Mucosa of rectum (tissue), 2 donors: ENCODE measurements around the gene MRPS15.
"Not testable (repeated sequence)": the region's sequence is repeated elsewhere in the genome, so short reads cannot be mapped to it uniquely, and the experiment has no call there.

Source experiments
- H3K27ac ChIP-seq, 2 donors: one replicate each; pipeline ENCODE4 v1.7.0; 2013; ENCODE audit warnings: inconsistent platforms in 2 of 2, low read depth in 2 of 2, low read length in 2 of 2
- H3K27me3 ChIP-seq, 2 donors: one replicate each; pipeline ENCODE4 v1.7.0; 2013; ENCODE audit warnings: low read length in 2 of 2; ENCODE audit not compliant: control insufficient read depth in 2 of 2, insufficient read depth in 2 of 2
- H3K36me3 ChIP-seq, 2 donors: one replicate each; pipeline ENCODE4 v1.7.0; 2013; ENCODE audit warnings: low read length in 2 of 2; ENCODE audit not compliant: control insufficient read depth in 2 of 2, insufficient read depth in 2 of 2
- H3K4me1 ChIP-seq, 2 donors: one replicate each; pipeline ENCODE4 v1.7.0; 2013; ENCODE audit warnings: low read length in 2 of 2, mild to moderate bottlenecking in 1 of 2; ENCODE audit not compliant: control insufficient read depth in 2 of 2, insufficient read depth in 2 of 2
- H3K4me3 ChIP-seq, 2 donors: one replicate each; pipeline ENCODE4 v1.7.0; 2013; ENCODE audit warnings: low read length in 2 of 2
- H3K9ac ChIP-seq, 2 donors: one replicate each; pipeline ENCODE4 v1.7.0; 2013; ENCODE audit warnings: low read length in 2 of 2, low read depth in 1 of 2, mild to moderate bottlenecking in 1 of 2
- H3K9me3 ChIP-seq, 2 donors: one replicate each; pipeline ENCODE4 v1.7.0; 2013; ENCODE audit warnings: low read length in 2 of 2; ENCODE audit not compliant: control insufficient read depth in 2 of 2
- donor health status: healthy.
- donor health status: Normal muscosa, but diverticular disease.

The MRPS15 gene

GRCh38 chr1:36486093-36486438 is 21.9 kb upstream of the MRPS15 start:
- Histone ChIP-seq H3K36me3 (no peaks in the 10 kb centered on the region), H3K9me3 (no peaks in the 10 kb centered on the region), H3K27me3 (peaks cover 0 to 3% of the 10 kb centered on the region in 2 donors), H3K4me1 (peaks cover 0 to 3% of the 10 kb centered on the region in 2 donors), H3K27ac (no peak overlapping the region), H3K4me3 (no peak overlapping the region), H3K9ac (no peak overlapping the region)

GRCh38 chr1:36484099-36484498 is 19.9 kb upstream of the MRPS15 start:
- peaks cover 2 to 3% of the 10 kb centered on the region in 2 donors for H3K27me3 ChIP-seq
- no peaks in the 10 kb centered on the region for H3K9me3 ChIP-seq
- H3K36me3 ChIP-seq = no peaks in the 10 kb centered on the region
- H3K4me1 ChIP-seq = peaks cover 0 to 3% of the 10 kb centered on the region in 2 donors
- H3K4me3 ChIP-seq = no peak overlapping the region
- no peak overlapping the region for H3K9ac ChIP-seq
- H3K27ac ChIP-seq = no peak overlapping the region

GRCh38 chr1:36482724-36483388 is 18.7 kb upstream of the MRPS15 start, which contains the start of gene CSF3R:
Gene CSF3R (minus strand): TSS chr1:36482913. CDS start chr1:36479496, 3,417 bp downstream.
- peak within 1 kb of the TSS in 1 of 2 donors; percentile 31 for H3K4me3 ChIP-seq
- no peak within 1 kb of the TSS for H3K27ac ChIP-seq
- H3K9me3 ChIP-seq = no peaks in the 10 kb centered on the region
- peaks cover 2 to 3% of the 10 kb centered on the region in 2 donors for H3K27me3 ChIP-seq
- H3K36me3 ChIP-seq = no peaks in the 10 kb centered on the region
- no peak within 1 kb of the TSS for H3K9ac ChIP-seq
- peaks cover 0 to 3% of the 10 kb centered on the region in 2 donors for H3K4me1 ChIP-seq

- H3K4me1 ChIP-seq = peaks cover 0 to 3% of the 10 kb centered on the region in 2 donors
- H3K9me3 ChIP-seq = no peaks in the 10 kb centered on the region
- no peaks in the 10 kb centered on the region for H3K36me3 ChIP-seq
- H3K27me3 ChIP-seq = peaks cover 2 to 3% of the 10 kb centered on the region in 2 donors
- H3K4me3 ChIP-seq = peak overlapping the region in 1 of 2 donors; percentile 31
- no peak overlapping the region for H3K27ac ChIP-seq
- no peak overlapping the region for H3K9ac ChIP-seq
Observed at GRCh38 chr1:36481771-36482723, 17.9 kb upstream of the MRPS15 start.

GRCh38 chr1:36481091-36481490 is 16.9 kb upstream of the MRPS15 start:
- H3K4me3 ChIP-seq = no peak overlapping the region
- H3K27me3 ChIP-seq = peaks cover 2 to 3% of the 10 kb centered on the region in 2 donors
- H3K27ac ChIP-seq = no peak overlapping the region
- H3K36me3 ChIP-seq = no peaks in the 10 kb centered on the region
- H3K4me1 ChIP-seq = no peaks in the 10 kb centered on the region
- H3K9me3 ChIP-seq = no peaks in the 10 kb centered on the region
- H3K9ac ChIP-seq = no peak overlapping the region

- Histone ChIP-seq H3K9me3 (no peaks in the 10 kb centered on the region), H3K27ac (no peak overlapping the region), H3K4me1 (no peaks in the 10 kb centered on the region), H3K4me3 (no peak overlapping the region), H3K27me3 (peaks cover 2 to 3% of the 10 kb centered on the region in 2 donors), H3K9ac (no peak overlapping the region), H3K36me3 (no peaks in the 10 kb centered on the region)
Observed at GRCh38 chr1:36480161-36480560, 16.0 kb upstream of the MRPS15 start.

- no peaks in the 10 kb centered on the region for H3K4me1 ChIP-seq
- H3K9me3 ChIP-seq = no peaks in the 10 kb centered on the region
- H3K9ac ChIP-seq = no peak overlapping the region
- H3K27ac ChIP-seq = no peak overlapping the region
- H3K4me3 ChIP-seq = no peak overlapping the region
- H3K36me3 ChIP-seq = no peaks in the 10 kb centered on the region
- peaks cover 2 to 3% of the 10 kb centered on the region in 2 donors for H3K27me3 ChIP-seq
Observed at GRCh38 chr1:36479505-36480051, 15.4 kb upstream of the MRPS15 start.

- H3K9ac ChIP-seq = not testable (repeated sequence)
Observed at GRCh38 chr1:36477615-36478014, 13.4 kb upstream of the MRPS15 start.

GRCh38 chr1:36476945-36477344 is 12.8 kb upstream of the MRPS15 start:
- Histone ChIP-seq H3K27me3 (peaks cover 0 to 2% of the 10 kb centered on the region in 2 donors), H3K9me3 (no peaks in the 10 kb centered on the region), H3K27ac (no peak overlapping the region), H3K4me1 (no peaks in the 10 kb centered on the region), H3K36me3 (no peaks in the 10 kb centered on the region), H3K4me3 (no peak overlapping the region), H3K9ac (no peak overlapping the region)

More at GRCh38 chr1:36477615-36478014, 13.4 kb upstream of the MRPS15 start:
- H3K9me3 ChIP-seq, H3K4me3 ChIP-seq, H3K27me3 ChIP-seq, H3K4me1 ChIP-seq, H3K27ac ChIP-seq, H3K36me3 ChIP-seq: not testable (repeated sequence)
